Lung (tissue), 12 donors: Measurements from ENCODE around the gene ULBP2. TPM values are rescaled to one million over a fixed set of nuclear protein-coding genes. Genes with fewer than 3 reads are reported as not detected.

Experiments
- ATAC-seq: fragments of 200-7000 bp; cut with Tn5 transposase; one replicate; pipeline ENCODE4 v1.9.1; 2020; ENCODE audit warnings: moderate number of reproducible peaks; ENCODE audit not compliant: insufficient read depth, low FRiP score
- DNase-seq, 3 donors: peaks; one replicate each; pipeline ENCODE4 v3.0.0-alpha.2; 2013 to 2017
- H3K27ac ChIP-seq, 2 donors: one replicate each; pipeline ENCODE4 v1.5.1; 2013; ENCODE audit warnings: mild to moderate bottlenecking in 2 of 2, moderate library complexity in 2 of 2, control low read depth in 1 of 2, inconsistent platforms in 1 of 2, low read depth in 1 of 2, low read length in 1 of 2
- H3K27me3 ChIP-seq, 3 donors: one replicate each; pipeline ENCODE4 v1.5.1; 2013; ENCODE audit warnings: low read length in 2 of 3; ENCODE audit not compliant: control insufficient read depth in 3 of 3, insufficient read depth in 3 of 3
- H3K36me3 ChIP-seq, 4 donors: one replicate each; pipeline ENCODE4 v1.5.1; 2013; ENCODE audit warnings: low read length in 4 of 4, mild to moderate bottlenecking in 1 of 4, moderate library complexity in 1 of 4; ENCODE audit not compliant: control insufficient read depth in 4 of 4, insufficient read depth in 4 of 4
- H3K4me1 ChIP-seq, 5 donors: one replicate each; pipeline ENCODE4 v1.5.1; 2013; ENCODE audit warnings: low read length in 5 of 5, mild to moderate bottlenecking in 2 of 5, moderate library complexity in 1 of 5; ENCODE audit not compliant: control insufficient read depth in 5 of 5, insufficient read depth in 5 of 5
- H3K4me3 ChIP-seq: one replicate; pipeline ENCODE4 v1.5.1; 2013; ENCODE audit warnings: mild to moderate bottlenecking, control low read depth, moderate library complexity
- H3K9ac ChIP-seq, 2 donors: one replicate each; pipeline ENCODE4 v1.5.1; 2013; ENCODE audit warnings: low read length in 2 of 2, control low read depth in 1 of 2; ENCODE audit not compliant: insufficient read depth in 1 of 2
- H3K9me3 ChIP-seq, 4 donors: one replicate each; pipeline ENCODE4 v1.5.1; 2013; ENCODE audit warnings: low read length in 3 of 4, mild to moderate bottlenecking in 1 of 4, moderate library complexity in 1 of 4; ENCODE audit not compliant: control insufficient read depth in 4 of 4, insufficient read depth in 3 of 4
- CTCF ChIP-seq: IDR thresholded peaks from 2 replicates; pipeline ENCODE4 v1.5.1; 2012; ENCODE audit warnings: mild to moderate bottlenecking; ENCODE audit errors: control extremely low read depth, extremely low read depth
- WGBS, 2 donors: extraction: QIAGEN DNeasy Blood & Tissue Kit; methylation state at CpG; one replicate each; pipeline ENCODE4 v1.1.7; 2013; 5-methylcytosine and 5-hydroxymethylcytosine counted together
- polyA plus RNA-seq, 2 donors: library from polyadenylated mRNA; stranded (reverse); fragments of 200-250 nt; gene quantifications; one replicate each; pipeline ENCODE4 v1.2.1, GENCODE V29; 2013
- total RNA-seq, 2 donors: library from RNA; depleted of rRNA in 1 of 2; stranded (reverse); fragments of >200 nt in 1 of 2; gene quantifications; one replicate each; pipeline ENCODE4 v1.2.1, GENCODE V29; 2014 to 2021
- donor health status: control.
- donor health status: control.
- donor health status: Bipolar disorder and iron deficiency.
- donor health status: healthy.
- donor health status: DM: yes; HTN: yes; CAD: no.

ULBP2 gene
- total and polyA plus RNA-seq, 4 donors = 1.2 to 6.2 (median 2.7) TPM

- no peaks in the 10 kb centered on the region for H3K4me1 ChIP-seq
- no peaks in the 10 kb centered on the region for H3K36me3 ChIP-seq
- no peak overlapping the region for H3K27ac ChIP-seq
- 67 to 75% methylated on average over 6 of the region's 6 CpGs for WGBS, 2 donors
- ATAC-seq (no peak), DNase-seq (no peak)
- no peak overlapping the region for H3K9ac ChIP-seq
- H3K4me3 ChIP-seq = no peak overlapping the region
- TF ChIP-seq CTCF = no peak
- H3K9me3 ChIP-seq = peaks cover 0 to 2% (median 0%) of the 10 kb centered on the region in 4 donors
- H3K27me3 ChIP-seq = peaks cover 0 to 55% (median 52%) of the 10 kb centered on the region in 3 donors
Measured at GRCh38 chr6:149931501-149931900, 10.3 kb upstream of the ULBP2 start.

GRCh38 chr6:149933036-149933435, 8.8 kb upstream of the ULBP2 start:
- no peak for ATAC-seq
- no peak for DNase-seq
- peaks cover 0 to 68% (median 63%) of the 10 kb centered on the region in 3 donors for H3K27me3 ChIP-seq
- no peaks in the 10 kb centered on the region for H3K4me1 ChIP-seq
- no peaks in the 10 kb centered on the region for H3K36me3 ChIP-seq
- peaks cover 0 to 2% (median 0%) of the 10 kb centered on the region in 4 donors for H3K9me3 ChIP-seq
- H3K4me3 ChIP-seq = no peak overlapping the region
- H3K9ac ChIP-seq = no peak overlapping the region
- no peak overlapping the region for H3K27ac ChIP-seq
- no peak for TF ChIP-seq CTCF
- WGBS, 2 donors = 52 to 58% methylated on average over 5 of the region's 5 CpGs

DNA sequence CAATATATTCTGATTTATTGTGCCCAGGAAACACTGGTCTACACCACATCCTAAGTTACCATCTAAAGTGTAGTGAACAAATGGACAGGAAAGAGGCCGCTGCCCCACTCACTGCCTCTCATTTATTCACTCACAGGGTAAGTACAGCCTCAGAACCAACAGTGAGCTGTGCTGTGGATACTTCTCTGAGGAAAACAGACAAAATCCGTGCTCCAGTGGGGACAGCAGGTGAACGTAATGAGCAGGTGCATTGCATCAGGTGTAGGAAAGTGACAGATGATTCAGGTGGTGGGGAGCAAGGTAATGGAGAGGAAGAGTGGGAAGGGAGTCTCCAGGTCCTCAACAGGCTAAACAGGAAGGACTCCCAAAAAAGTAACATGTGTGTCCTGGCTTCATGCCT, 8.4 kb upstream of the ULBP2 start:
- 30 to 33% methylated on average over 3 of the region's 3 CpGs for WGBS, 2 donors
- no peak for DNase-seq
- H3K36me3 ChIP-seq = no peaks in the 10 kb centered on the region
- no peak for TF ChIP-seq CTCF
- H3K27me3 ChIP-seq = peaks cover 0 to 72% (median 63%) of the 10 kb centered on the region in 3 donors
- H3K27ac ChIP-seq = no peak overlapping the region
- ATAC-seq = no peak
- H3K4me3 ChIP-seq = no peak overlapping the region
- H3K4me1 ChIP-seq = peaks cover 0 to 4% (median 0%) of the 10 kb centered on the region in 5 donors
- peaks cover 0 to 2% (median 0%) of the 10 kb centered on the region in 4 donors for H3K9me3 ChIP-seq
- no peak overlapping the region for H3K9ac ChIP-seq
